Endothelial cell of umbilical vein (primary cell): ENCODE results near the gene RIMS4. TPM values are rescaled to one million over a fixed set of nuclear protein-coding genes. Genes with fewer than 3 reads are reported as not detected.

ENCODE experiments used
- BruUV-seq: library from RNA; stranded (reverse); fragments of 400-500 nt; replicated peaks from 2 replicates; lab custom pipeline; 2021; lab: Mats Ljungman, UMichigan
- CTCF ChIA-PET: fragments of 300-600, 350-600 bp; sonication (Branson Sonifier 250); formaldehyde crosslinking; loops from one replicate; lab custom pipeline; 2021; ENCODE audit warnings: antibody characterized with exemption, inconsistent platforms; lab: Charles Lee
- POLR2A ChIA-PET: fragments of 300-600, 350-600 bp; sonication (Branson Sonifier 250); formaldehyde crosslinking; loops from one replicate; lab custom pipeline; 2021; ENCODE audit warnings: antibody characterized with exemption, inconsistent platforms; lab: Charles Lee
- DNase-seq: peaks from one replicate; pipeline ENCODE4 v3.0.0-alpha.2; 2011; ENCODE audit warnings: low read depth, low spot score
- FAIRE-seq: peaks from 2 replicates; lab custom pipeline; 2011; peaks lifted over from hg19 to GRCh38; lab: Jason Lieb, UNC
- H2AFZ ChIP-seq: 2 replicates; pipeline ENCODE4 v1.6.0; 2012; ENCODE audit warnings: low read depth, low read length, control low read depth, inconsistent platforms
- H3K27ac ChIP-seq: 2 replicates; pipeline ENCODE4 v1.5.1; 2011; ENCODE audit warnings: low read depth, mild to moderate bottlenecking, control low read depth, low read length, moderate library complexity; ENCODE audit not compliant: insufficient read depth
- H3K27me3 ChIP-seq, 2 experiments: 2 replicates each; pipeline versions ENCODE4 v1.6.0 to v1.6.1; 2011; ENCODE audit warnings: low read length in 2 of 2, mixed read lengths in 1 of 2; ENCODE audit not compliant: control insufficient read depth in 2 of 2, insufficient read depth in 2 of 2
- H3K36me3 ChIP-seq, 2 experiments: 2 replicates in 1 of 2; 3 replicates in 1 of 2; pipeline ENCODE4 v1.5.1; 2011; ENCODE audit warnings: low read length in 2 of 2, mild to moderate bottlenecking in 1 of 2, moderate library complexity in 1 of 2; ENCODE audit not compliant: control insufficient read depth in 2 of 2, insufficient read depth in 2 of 2; ENCODE audit errors: extremely low read depth in 1 of 2
- H3K4me1 ChIP-seq: 3 replicates; pipeline ENCODE4 v1.5.1; 2011; ENCODE audit warnings: mild to moderate bottlenecking, low read length; ENCODE audit not compliant: control insufficient read depth, insufficient read depth; ENCODE audit errors: extremely low read depth
- H3K4me2 ChIP-seq: 2 replicates; pipeline ENCODE4 v1.6.1; 2011; ENCODE audit warnings: low read length, control low read depth, mixed read lengths; ENCODE audit not compliant: insufficient read depth
- H3K4me3 ChIP-seq, 3 experiments: fragments of 200-600 bp in 1 of 3; sonication (generic), shearing (Covaris generic) in 1 of 3; replicated peaks in 1 of 3; 2 replicates each; pipeline ENCODE4 v1.5.1; 2011 to 2016; ENCODE audit warnings: control low read depth in 3 of 3, low read length in 3 of 3, mild to moderate bottlenecking in 2 of 3, inconsistent platforms in 1 of 3, low read depth in 1 of 3, moderate library complexity in 1 of 3; ENCODE audit not compliant: insufficient read depth in 1 of 3
- H3K79me2 ChIP-seq: 2 replicates; pipeline ENCODE4 v1.6.0; 2012; ENCODE audit warnings: low read length, inconsistent platforms; ENCODE audit not compliant: control insufficient read depth, insufficient read depth
- H3K9ac ChIP-seq: replicated peaks from 2 replicates; pipeline ENCODE3; 2011; ENCODE audit warnings: low read length, control low read depth; ENCODE audit not compliant: insufficient read depth; ENCODE audit errors: extremely low read depth
- H3K9me1 ChIP-seq: replicated peaks from 3 replicates; pipeline ENCODE4 v1.6.0; 2011; ENCODE audit warnings: mild to moderate bottlenecking, low read length; ENCODE audit not compliant: control insufficient read depth, insufficient read depth; ENCODE audit errors: extremely low read depth
- H3K9me3 ChIP-seq: replicated peaks from 2 replicates; pipeline ENCODE4 v1.5.1; 2012; ENCODE audit warnings: low read length, inconsistent platforms; ENCODE audit not compliant: control insufficient read depth, insufficient read depth
- H4K20me1 ChIP-seq: replicated peaks from 2 replicates; pipeline ENCODE3; 2011; ENCODE audit warnings: mild to moderate bottlenecking, low read length; ENCODE audit not compliant: control insufficient read depth, insufficient read depth; ENCODE audit errors: extremely low read depth
- FOS ChIP-seq: IDR thresholded peaks from 2 replicates; pipeline ENCODE4 v1.6.1; 2011; ENCODE audit warnings: mild to moderate bottlenecking, low read length, moderate library complexity, borderline replicate concordance; ENCODE audit not compliant: insufficient read depth
- GATA2 ChIP-seq: IDR thresholded peaks from 2 replicates; pipeline ENCODE4 v1.7.0; 2011; ENCODE audit warnings: low read depth, mild to moderate bottlenecking, moderate library complexity, mixed read lengths, low read length; ENCODE audit not compliant: insufficient read length, insufficient read depth
- JUN ChIP-seq: IDR thresholded peaks from 2 replicates; pipeline ENCODE4 v1.6.1; 2011; ENCODE audit warnings: borderline replicate concordance, low read depth; ENCODE audit not compliant: insufficient read length, insufficient read depth
- POLR2A ChIP-seq: IDR thresholded peaks from 2 replicates; pipeline ENCODE4 v1.6.1; 2012; ENCODE audit warnings: low read depth, mild to moderate bottlenecking, control low read depth, low read length
- POLR2AphosphoS5 ChIP-seq: IDR thresholded peaks from 2 replicates; pipeline ENCODE4 v1.6.1; 2012; ENCODE audit warnings: low read depth, mild to moderate bottlenecking, control low read depth, low read length, moderate library complexity; ENCODE audit not compliant: insufficient read depth
- dilution Hi-C: fragments of 300-500 bp; cut with MboI; formaldehyde crosslinking; loops from one replicate; pipeline ENCODE4 v1.15.0; 2019; ENCODE audit warnings: low sequenced_read_pairs; ENCODE audit not compliant: extremely low pct_ligation_motif_present
- intact Hi-C: fragments of 100-400 bp; cut with micrococcal nuclease; formaldehyde crosslinking; loops from one replicate; pipeline ENCODE4 v1.10.0; 2022
- polyA plus RNA-seq, 4 experiments: library from polyadenylated mRNA; depleted of rRNA in 3 of 4; stranded (reverse) in 3 of 4; unstranded in 1 of 4; fragments of >200 nt; gene quantifications; 2 replicates each; pipeline versions ENCODE4 v1.2.1 to v1.2.3, GENCODE V29; 2011 to 2012; ENCODE audit warnings: missing spikeins in 1 of 4
- total RNA-seq: library from RNA; stranded (reverse); gene quantifications from 2 replicates; pipeline ENCODE4 v1.2.3, GENCODE V29; 2021
- TF ChIP-seq, protein P1 (sequence below), 2 donors: IDR thresholded peaks; 1 replicate in 1 of 2; 2 replicates in 1 of 2; pipeline ENCODE4 v1.5.1; 2011; ENCODE audit warnings: low read length in 2 of 2, mild to moderate bottlenecking in 2 of 2, moderate library complexity in 2 of 2, control low read depth in 1 of 2, inconsistent platforms in 1 of 2, low read depth in 1 of 2; ENCODE audit not compliant: insufficient read depth in 1 of 2; ENCODE audit errors: extremely low read depth in 1 of 2

RIMS4 gene
- total and polyA plus RNA-seq, 2 donors (not counting 3 experiments of a cell fraction or from before 2014, with no cell fraction given), result not detected

DNA sequence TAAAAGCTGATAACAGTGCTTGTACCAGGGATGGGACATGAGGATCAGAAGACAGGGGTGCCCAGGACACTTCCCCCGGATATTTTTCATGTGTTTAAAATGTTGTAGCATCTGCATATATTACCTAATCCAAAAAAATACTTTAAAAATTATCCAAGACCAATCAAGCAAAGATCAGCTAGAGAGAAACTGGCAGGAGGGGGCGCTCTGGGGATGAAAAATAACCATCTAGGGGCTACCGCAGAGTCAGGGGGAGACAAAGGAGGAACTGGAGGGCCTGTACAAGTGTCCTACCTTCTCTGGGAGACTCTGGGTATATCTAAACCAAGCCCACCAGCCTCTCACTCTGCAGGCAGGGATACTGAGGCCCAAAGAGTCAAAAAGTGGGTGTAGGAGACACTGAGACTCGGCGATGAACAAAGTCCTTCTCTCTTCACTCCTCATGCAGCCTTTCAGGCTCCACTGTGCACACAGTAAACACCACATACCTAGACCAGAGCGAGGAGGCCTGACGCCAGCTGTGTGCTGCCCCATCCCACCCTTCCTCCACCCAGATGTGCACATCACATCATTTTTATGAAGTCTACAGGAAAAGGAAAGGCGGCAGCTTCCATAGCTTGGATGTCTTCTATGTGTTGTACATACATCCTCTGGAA lies 9.8 kb downstream of the RIMS4 start:
- FAIRE-seq, result no peak
- TF ChIP-seq, protein P1, sequence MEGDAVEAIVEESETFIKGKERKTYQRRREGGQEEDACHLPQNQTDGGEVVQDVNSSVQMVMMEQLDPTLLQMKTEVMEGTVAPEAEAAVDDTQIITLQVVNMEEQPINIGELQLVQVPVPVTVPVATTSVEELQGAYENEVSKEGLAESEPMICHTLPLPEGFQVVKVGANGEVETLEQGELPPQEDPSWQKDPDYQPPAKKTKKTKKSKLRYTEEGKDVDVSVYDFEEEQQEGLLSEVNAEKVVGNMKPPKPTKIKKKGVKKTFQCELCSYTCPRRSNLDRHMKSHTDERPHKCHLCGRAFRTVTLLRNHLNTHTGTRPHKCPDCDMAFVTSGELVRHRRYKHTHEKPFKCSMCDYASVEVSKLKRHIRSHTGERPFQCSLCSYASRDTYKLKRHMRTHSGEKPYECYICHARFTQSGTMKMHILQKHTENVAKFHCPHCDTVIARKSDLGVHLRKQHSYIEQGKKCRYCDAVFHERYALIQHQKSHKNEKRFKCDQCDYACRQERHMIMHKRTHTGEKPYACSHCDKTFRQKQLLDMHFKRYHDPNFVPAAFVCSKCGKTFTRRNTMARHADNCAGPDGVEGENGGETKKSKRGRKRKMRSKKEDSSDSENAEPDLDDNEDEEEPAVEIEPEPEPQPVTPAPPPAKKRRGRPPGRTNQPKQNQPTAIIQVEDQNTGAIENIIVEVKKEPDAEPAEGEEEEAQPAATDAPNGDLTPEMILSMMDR (IDR thresholded peaks at IDR 0.05; ENCODE audit: extremely low read depth in 1 of 2, insufficient read depth in 1 of 2, low read depth in 1 of 2, low read length in 2 of 2), result peak; percentile 20 to 35
- TF ChIP-seq FOS, result no peak
- dilution Hi-C loops, result no loop called here
- Histone ChIP-seq H3K36me3 (no peaks in the 10 kb centered on the region), H3K9me1 (no peaks in the 10 kb centered on the region), H3K79me2 (no peaks in the 10 kb centered on the region), H4K20me1 (no peaks in the 10 kb centered on the region), H3K9me3 (no peaks in the 10 kb centered on the region), H2AFZ (no peak overlapping the region), H3K4me2 (no peak overlapping the region), H3K27me3 (peaks cover 2 to 3% of the 10 kb centered on the region in 2 experiments), H3K4me1 (no peaks in the 10 kb centered on the region), H3K27ac (no peak overlapping the region), H3K4me3 (no peak overlapping the region), H3K9ac (no peak overlapping the region)
- ChIA-PET CTCF (interaction anchor here (0.7 to 1.9 kb wide), 2 partner anchors 16 to 66 kb away, joined by 3 to 12 read pairs; no protein-coding TSS in a partner anchor), POLR2A (no interaction called here)
- no TSS peak for BruUV-seq
- no peak for DNase-seq
- intact Hi-C loops, result loop anchor here (1.0 kb wide), 1 partner anchor 67 kb away; no protein-coding TSS in a partner anchor

- CTCF ChIA-PET, result interaction anchor here (0.7 to 1.9 kb wide), 2 partner anchors 15 to 67 kb away, joined by 3 to 12 read pairs; no protein-coding TSS in a partner anchor
Measured at GRCh38 chr20:44799691-44800090, 10.7 kb downstream of the RIMS4 start.

More at GRCh38 chr20:44799691-44800090, 10.7 kb downstream of the RIMS4 start:
- H3K4me3 ChIP-seq, result no peak overlapping the region
- no peak for TF ChIP-seq JUN
- no peak for TF ChIP-seq POLR2AphosphoS5
- TF ChIP-seq, protein P1 (IDR thresholded peaks at IDR 0.05; ENCODE audit: extremely low read depth in 1 of 2, insufficient read depth in 1 of 2, low read depth in 1 of 2, low read length in 2 of 2), result no peak
- no peak for TF ChIP-seq POLR2A
- TF ChIP-seq GATA2, result no peak
- no peak overlapping the region for H3K4me2 ChIP-seq
- no peaks in the 10 kb centered on the region for H4K20me1 ChIP-seq
- intact Hi-C loops, result loop anchor here (1.0 kb wide), 1 partner anchor 68 kb away; no protein-coding TSS in a partner anchor
- FAIRE-seq, result no peak
- H3K9me3 ChIP-seq, result no peaks in the 10 kb centered on the region
- H3K9me1 ChIP-seq, result no peaks in the 10 kb centered on the region
- no peaks in the 10 kb centered on the region for H3K36me3 ChIP-seq
- no peak overlapping the region for H3K9ac ChIP-seq
- no peak overlapping the region for H3K27ac ChIP-seq
- POLR2A ChIA-PET, result no interaction called here
- H3K79me2 ChIP-seq, result no peaks in the 10 kb centered on the region
- H3K4me1 ChIP-seq, result no peaks in the 10 kb centered on the region
- BruUV-seq, result no TSS peak
- dilution Hi-C loops, result no loop called here
- no peak for DNase-seq
- H2AFZ ChIP-seq, result no peak overlapping the region
- H3K27me3 ChIP-seq, result peaks cover 2 to 3% of the 10 kb centered on the region in 2 experiments
